GM12891 (cell line): Measurements from ENCODE around the gene ABCA9.

Source experiments
- POLR2A ChIP-seq: IDR thresholded peaks from 2 replicates; pipeline ENCODE4 v1.6.1; 2011; ENCODE audit warnings: low read depth, low read length, control low read depth
- POLR2AphosphoS5 ChIP-seq: IDR thresholded peaks from 2 replicates; pipeline ENCODE4 v1.6.1; 2011; ENCODE audit warnings: low read depth, low read length, control low read depth

DNA sequence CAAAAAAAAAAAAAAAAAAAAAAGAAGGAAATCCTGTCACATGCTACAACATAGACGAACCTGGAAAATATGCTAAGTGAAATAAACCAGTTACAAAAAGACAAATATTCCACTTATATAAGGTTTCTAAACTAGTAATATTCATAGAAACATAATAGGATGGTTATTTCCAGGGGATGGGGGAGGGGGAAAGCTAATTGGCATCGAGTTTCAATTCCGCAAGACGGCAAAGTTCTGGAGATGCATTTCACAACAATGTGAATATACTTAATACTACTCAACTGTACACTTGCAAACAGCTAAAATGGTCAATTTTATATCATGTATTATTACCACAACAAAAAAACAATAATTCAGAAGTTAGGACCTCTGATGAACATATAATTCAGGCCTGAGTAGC lies 37.9 kb upstream of the ABCA9 start:
- TF ChIP-seq POLR2AphosphoS5 = no peak
- no peak for TF ChIP-seq POLR2A
